GM10847 (cell line): Measurements from ENCODE around the gene PLEKHG4B.

Source experiments
- POLR2A ChIP-seq: IDR thresholded peaks from 2 replicates; pipeline ENCODE4 v1.6.1; 2011; ENCODE audit not compliant: insufficient read length; ENCODE audit errors: extremely low read depth

Gene PLEKHG4B

DNA sequence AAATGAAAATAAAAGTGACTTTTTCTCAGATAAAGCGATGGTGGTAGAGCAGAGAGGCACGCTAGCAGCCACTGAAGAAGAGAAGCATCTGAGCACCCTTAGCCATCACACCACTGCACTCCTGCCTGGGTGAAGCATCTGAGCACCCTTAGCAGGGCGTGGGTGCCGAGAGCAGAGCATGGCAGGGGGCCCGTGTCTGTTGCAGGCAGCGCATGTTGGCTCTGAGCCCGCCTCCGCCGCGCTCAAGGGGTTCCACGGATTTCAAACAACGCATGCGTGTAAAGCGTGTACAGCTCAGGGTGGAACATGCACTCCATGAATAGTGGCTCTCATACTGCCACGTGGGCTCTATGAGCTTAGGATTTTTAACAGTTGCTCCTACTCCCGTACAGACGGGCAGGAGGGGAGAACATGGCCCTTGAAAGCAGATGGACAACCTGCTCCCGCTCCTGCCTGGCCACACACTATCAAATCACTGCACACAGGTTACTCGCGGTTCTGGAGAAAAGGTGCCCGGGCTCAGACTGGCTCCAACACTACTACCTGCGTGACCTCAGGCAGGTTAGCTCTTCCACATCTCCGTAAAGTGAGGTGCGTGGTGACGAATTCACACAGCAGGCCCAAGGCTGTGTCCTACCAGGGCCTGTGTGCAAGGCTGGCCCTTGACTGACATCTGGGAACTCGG, 111.4 kb downstream of the PLEKHG4B start:
- no peak for TF ChIP-seq POLR2A

DNA sequence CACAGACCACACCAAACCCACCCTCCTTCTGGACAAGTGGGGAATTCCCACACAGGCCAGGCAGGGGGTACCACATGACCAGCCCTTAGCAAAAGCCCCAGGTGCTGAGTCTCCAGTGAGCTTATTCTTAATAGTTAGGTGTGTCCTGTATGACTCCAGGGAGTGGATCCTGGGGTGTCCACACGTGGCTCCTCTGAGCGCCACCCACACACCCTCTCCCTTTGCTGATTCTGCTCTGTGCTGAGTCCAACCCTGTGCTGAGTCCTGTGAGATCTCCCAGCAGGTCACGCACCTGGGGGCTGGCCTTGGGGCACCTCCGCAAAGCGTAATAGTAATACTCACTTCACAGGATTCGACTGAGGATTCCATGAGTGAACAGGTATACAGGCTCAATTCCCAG, 112.0 kb downstream of the PLEKHG4B start:
- TF ChIP-seq POLR2A = no peak

DNA sequence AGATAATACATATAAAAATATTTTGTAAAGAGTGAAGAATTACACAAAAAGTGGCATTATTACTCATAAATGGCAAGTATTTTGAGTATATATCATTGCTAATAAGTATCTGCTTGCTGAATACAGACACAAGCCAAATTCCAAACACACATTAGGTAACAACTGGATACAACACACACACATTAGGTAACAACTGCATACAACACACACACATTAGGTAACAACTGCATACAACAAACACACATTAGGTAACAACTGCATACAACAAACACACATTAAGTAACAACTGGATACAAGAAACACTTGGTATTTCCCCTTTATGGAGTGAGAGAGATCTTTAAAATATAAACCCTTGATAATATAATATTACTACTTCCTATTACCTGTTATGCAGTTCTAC, 112.5 kb downstream of the PLEKHG4B start:
- TF ChIP-seq POLR2A = no peak

GRCh38 chr5:204966-205670, 113.2 kb downstream of the PLEKHG4B start:
- TF ChIP-seq POLR2A = no peak

DNA sequence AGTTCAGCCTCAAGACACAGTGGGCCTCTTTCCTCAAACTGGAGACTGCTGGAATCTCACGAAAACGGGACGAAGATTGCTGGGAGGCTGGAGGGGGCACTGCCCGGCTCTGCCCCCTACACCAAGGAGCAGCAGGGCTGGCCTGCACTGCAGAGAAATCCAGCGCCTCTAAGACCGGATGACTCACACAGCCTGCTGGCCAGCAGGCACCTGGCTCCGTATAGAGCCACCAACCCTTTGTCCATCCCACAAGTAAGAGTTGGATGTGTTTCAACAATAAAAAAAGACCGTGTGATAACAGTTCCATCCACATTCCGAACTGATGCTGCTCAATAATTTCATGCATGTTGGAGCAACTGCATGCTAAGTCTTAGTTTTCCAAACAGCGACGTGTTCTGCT, 114.4 kb downstream of the PLEKHG4B start:
- TF ChIP-seq POLR2A = no peak

DNA sequence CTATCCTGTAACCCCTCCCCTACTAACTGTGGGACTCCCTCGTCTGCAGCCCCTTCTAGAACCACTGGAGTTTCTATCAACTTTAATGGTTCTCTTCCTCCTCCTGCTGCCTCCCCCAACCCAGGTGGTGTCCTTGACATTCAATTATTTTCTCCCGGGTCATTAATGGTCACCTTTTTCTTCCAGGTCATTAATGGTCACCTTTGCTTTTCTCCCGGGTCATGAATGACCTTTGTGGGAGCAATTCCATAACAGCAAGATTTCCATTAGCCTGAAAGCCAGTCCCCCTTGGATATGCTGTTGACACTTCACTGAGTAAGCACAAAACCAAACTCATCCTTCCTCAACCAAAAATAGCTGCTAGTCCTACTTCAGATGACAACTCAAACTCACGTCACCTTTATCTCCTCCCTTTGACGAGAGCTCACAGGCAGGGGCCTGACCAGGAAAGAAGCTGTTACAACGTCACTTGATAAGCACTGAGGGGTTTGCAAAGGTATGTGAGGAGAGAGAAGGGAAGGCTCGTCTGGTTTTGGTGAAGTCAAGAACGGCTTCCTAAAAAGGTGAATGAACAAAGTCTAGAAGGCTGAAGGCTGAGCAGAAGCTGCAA, 115.1 kb downstream of the PLEKHG4B start:
- no peak for TF ChIP-seq POLR2A

GRCh38 chr5:207599-207998, 115.6 kb downstream of the PLEKHG4B start:
- no peak for TF ChIP-seq POLR2A

DNA sequence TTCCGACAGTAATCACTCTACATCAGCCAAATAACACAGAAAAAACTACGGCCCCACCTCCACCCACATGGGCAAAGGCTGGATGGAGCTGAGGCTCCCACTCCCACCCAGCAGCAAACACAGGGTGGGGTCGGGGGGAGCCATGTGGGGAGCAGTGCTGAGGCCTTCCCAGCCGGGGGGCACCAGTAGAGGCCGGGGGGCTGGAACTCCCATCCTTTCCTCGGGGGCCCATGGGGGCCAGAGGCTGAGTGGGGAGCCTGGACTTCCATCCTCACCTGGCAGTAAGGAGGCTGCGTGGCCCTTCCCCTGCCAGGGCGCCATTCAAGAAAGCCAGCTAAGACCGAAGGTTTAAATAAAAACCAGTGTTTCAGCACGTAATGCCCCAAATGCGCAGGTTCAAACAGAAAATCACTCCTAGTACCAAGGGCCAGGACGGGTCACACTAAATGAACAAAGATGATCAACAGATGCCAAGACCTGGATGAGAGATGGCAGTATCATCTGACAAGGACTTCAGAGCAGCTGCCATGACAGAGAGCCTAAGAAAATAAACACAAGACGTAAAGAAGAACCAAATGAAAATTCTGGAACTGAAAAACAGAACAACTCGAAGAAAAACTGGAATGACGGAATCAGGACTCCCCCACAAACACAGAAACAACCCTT, 116.6 kb downstream of the PLEKHG4B start:
- TF ChIP-seq POLR2A = no peak

DNA sequence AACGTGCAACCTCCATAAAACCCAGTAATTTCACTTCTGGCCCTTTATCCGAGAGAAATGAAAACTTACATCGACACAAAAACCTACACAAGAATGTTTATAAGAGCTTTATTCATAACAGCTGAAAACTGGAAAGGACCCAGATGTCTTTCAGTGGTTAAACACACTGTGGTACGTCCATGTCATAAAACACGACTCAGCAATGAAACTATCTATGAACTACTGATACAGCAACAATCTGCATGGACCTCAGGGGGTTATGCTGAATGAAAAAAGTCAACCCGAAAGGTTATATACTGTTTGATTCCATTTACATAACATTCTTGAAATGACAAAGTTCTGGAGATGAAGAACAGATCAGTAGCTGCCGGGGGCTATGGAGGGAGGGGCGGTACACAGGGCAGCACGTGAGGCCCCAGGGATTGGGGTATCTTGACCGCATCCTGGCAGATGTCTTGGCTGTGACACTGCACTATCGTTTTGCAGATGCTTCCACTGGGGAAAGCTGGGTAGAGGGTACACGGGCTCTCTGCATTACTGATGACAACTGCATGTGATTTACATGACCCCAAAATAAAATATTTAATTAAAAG, 121.9 kb downstream of the PLEKHG4B start:
- no peak for TF ChIP-seq POLR2A

GRCh38 chr5:217494-218456, 125.8 kb downstream of the PLEKHG4B start, which contains the start of the genes CCDC127 and SDHA:
TSS of gene CCDC127 (minus strand) at chr5:218153. CDS start at chr5:216849, 1,304 bp downstream.
TSS of gene SDHA (plus strand) at chr5:218320. CDS start at chr5:218356, 36 bp downstream.
- peak; percentile 85 for TF ChIP-seq POLR2A

DNA sequence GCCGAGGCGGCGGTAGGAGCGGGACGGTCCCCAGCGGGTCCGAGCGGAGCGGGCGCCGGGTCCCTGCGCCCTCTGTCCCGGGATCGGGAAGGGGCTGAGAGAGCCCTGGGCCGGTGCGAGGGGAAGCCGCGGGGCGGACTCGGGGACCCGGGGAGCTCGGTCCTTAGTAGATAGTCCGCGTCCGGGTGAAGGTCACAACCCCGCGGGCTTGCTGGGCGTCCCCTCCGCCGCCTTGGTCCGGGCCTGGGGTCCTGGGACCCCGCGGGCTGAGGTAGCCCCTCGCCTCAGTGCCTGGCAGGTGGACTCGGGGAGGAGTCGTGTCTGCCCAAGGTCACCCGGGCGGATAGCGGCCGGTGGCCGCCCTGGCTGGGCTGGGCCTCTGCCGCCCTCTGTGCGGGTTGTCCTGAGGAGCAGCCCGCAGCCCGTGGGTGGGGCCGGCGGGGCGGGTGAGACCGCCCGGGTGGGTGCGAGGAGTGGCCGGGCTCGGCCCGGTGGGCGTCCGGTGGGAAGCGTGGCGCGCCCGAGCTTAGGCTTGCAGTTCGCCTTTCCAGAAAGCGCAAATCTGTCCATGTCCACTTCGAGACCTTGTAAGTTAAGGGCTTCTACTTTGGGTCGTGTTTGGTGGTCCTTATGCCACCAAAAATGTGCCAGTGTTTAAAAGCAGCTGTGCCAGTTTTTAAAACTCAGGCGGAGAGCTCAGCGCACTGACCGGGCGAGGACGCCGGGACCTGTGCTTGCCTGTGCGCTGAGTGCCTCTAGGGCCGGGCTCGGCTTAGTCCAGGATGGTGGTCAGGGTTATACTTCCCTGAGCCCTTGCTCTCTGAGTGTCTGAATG, 126.7 kb downstream of the PLEKHG4B start:
- no peak for TF ChIP-seq POLR2A

DNA sequence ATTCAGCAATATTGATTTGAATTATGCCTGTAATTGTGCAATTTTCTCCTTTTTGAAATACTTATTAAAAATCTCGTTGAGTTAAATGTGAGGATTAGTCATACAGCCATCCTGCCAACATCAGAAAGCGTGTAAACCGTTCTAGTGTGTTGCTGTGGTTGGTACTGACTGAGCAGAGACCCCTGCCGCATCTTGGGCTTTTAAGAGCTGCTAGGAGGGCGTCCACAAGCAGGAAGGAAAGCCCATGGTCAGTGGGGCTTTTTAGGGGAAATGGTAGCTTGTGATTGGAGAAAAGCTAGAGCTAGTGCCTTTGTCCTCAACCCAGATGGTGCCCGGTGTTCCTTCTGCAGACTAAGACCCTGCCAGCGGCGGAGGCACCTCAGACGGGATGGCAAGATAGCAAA, 127.5 kb downstream of the PLEKHG4B start:
- TF ChIP-seq POLR2A = no peak

- TF ChIP-seq POLR2A = no peak
These were observed 128.0 kb downstream of the PLEKHG4B start for GRCh38 chr5:219991-220390.
